Measurements from ENCODE around the gene S100A14. TPM values are rescaled to one million over a fixed set of nuclear protein-coding genes. Genes with fewer than 3 reads are reported as not detected.

Gene S100A14
- total RNA-seq, 1 experiment from 2014 or later: 624 TPM

GRCh38 chr1:153599847-153600246 lies 16.3 kb downstream of the S100A14 start:
- no peaks in the 10 kb centered on the region for H3K9me3 Mint-ChIP-seq (ENCODE audit: unreplicated experiment)
- intact Hi-C loops (cut with micrococcal nuclease; ENCODE audit: unreplicated experiment): loop anchor here (2.0 kb wide), 1 partner anchor 13 kb away; the partner anchor contains the start of gene S100A16
- Histone ChIP-seq H3K36me3 (ENCODE audit: control insufficient read depth, insufficient read depth, low read length) (no peaks in the 10 kb centered on the region), H3K9me3 (no peaks in the 10 kb centered on the region), H3K4me1 (peaks cover 1% of the 10 kb centered on the region; the same call in 1 of the 2 replicates), H3K4me3 (ENCODE audit: low read depth, low read length) (no peak overlapping the region), H3K27me3 (replicated peaks; ENCODE audit: control insufficient read depth, insufficient read depth, low read length) (no peaks in the 10 kb centered on the region)
- DNase-seq: no peak
- no peak overlapping the region for H3K27ac Mint-ChIP-seq (ENCODE audit: unreplicated experiment)
- no peaks in the 10 kb centered on the region for H3K27me3 Mint-ChIP-seq (ENCODE audit: insufficient read depth, unreplicated experiment)
- peaks cover 3% of the 10 kb centered on the region for H3K36me3 Mint-ChIP-seq (ENCODE audit: insufficient read depth, unreplicated experiment)
- TF ChIP-seq CTCF (IDR thresholded peaks at IDR 0.05; ENCODE audit: insufficient read depth in 1 of 2, low read depth in 1 of 2, low read length in 1 of 2, severe bottlenecking in 1 of 2, unreplicated experiment in 1 of 2): no peak
- ChIA-PET POLR2A (no interaction called here), CTCF (no interaction called here)
- H3K4me3 Mint-ChIP-seq (ENCODE audit: unreplicated experiment): no peak overlapping the region
- no TSS peak for BruUV-seq (replicated peaks)
- no peaks in the 10 kb centered on the region for H3K4me1 Mint-ChIP-seq (ENCODE audit: low read depth, unreplicated experiment)

GRCh38 chr1:153598309-153599172 lies 17.6 kb downstream of the S100A14 start:
- H3K9me3 ChIP-seq: no peaks in the 10 kb centered on the region
- H3K27me3 ChIP-seq (replicated peaks; ENCODE audit: control insufficient read depth, insufficient read depth, low read length): no peaks in the 10 kb centered on the region
- no peak overlapping the region for H3K4me3 ChIP-seq (ENCODE audit: low read depth, low read length)
- ChIA-PET CTCF (interaction anchor here (0.8 kb wide), 1 partner anchor 29 kb away, joined by 3 read pairs; the partner anchor contains the start of gene S100A13), POLR2A (no interaction called here)
- no TSS peak for BruUV-seq (replicated peaks)
- Mint-ChIP-seq H3K27ac (ENCODE audit: unreplicated experiment) (no peak overlapping the region), H3K4me1 (ENCODE audit: low read depth, unreplicated experiment) (no peaks in the 10 kb centered on the region), H3K27me3 (ENCODE audit: insufficient read depth, unreplicated experiment) (no peaks in the 10 kb centered on the region), H3K36me3 (ENCODE audit: insufficient read depth, unreplicated experiment) (no peaks in the 10 kb centered on the region), H3K4me3 (ENCODE audit: unreplicated experiment) (no peak overlapping the region), H3K9me3 (ENCODE audit: unreplicated experiment) (no peaks in the 10 kb centered on the region)
- no peaks in the 10 kb centered on the region for H3K4me1 ChIP-seq
- TF ChIP-seq CTCF (IDR thresholded peaks at IDR 0.05; ENCODE audit: insufficient read depth in 1 of 2, low read depth in 1 of 2, low read length in 1 of 2, severe bottlenecking in 1 of 2, unreplicated experiment in 1 of 2): no peak
- H3K36me3 ChIP-seq (ENCODE audit: control insufficient read depth, insufficient read depth, low read length): no peaks in the 10 kb centered on the region
- no peak for DNase-seq
- intact Hi-C loops (cut with micrococcal nuclease; ENCODE audit: unreplicated experiment): loop anchor here (2.0 kb wide), 1 partner anchor 14 kb away; the partner anchor contains the start of gene S100A16

GRCh38 chr1:153597206-153597605 lies 18.9 kb downstream of the S100A14 start:
- CTCF ChIA-PET: no interaction called here
- BruUV-seq (replicated peaks): no TSS peak

More at GRCh38 chr1:153597206-153597605, 18.9 kb downstream of the S100A14 start:
- no peak for TF ChIP-seq CTCF (IDR thresholded peaks at IDR 0.05; ENCODE audit: insufficient read depth in 1 of 2, low read depth in 1 of 2, low read length in 1 of 2, severe bottlenecking in 1 of 2, unreplicated experiment in 1 of 2)
- no peaks in the 10 kb centered on the region for H3K9me3 ChIP-seq
- intact Hi-C loops (cut with micrococcal nuclease; ENCODE audit: unreplicated experiment): no loop called here
- Mint-ChIP-seq H3K27me3 (ENCODE audit: insufficient read depth, unreplicated experiment) (no peaks in the 10 kb centered on the region), H3K27ac (ENCODE audit: unreplicated experiment) (no peak overlapping the region), H3K36me3 (ENCODE audit: insufficient read depth, unreplicated experiment) (no peaks in the 10 kb centered on the region), H3K9me3 (ENCODE audit: unreplicated experiment) (no peaks in the 10 kb centered on the region), H3K4me1 (ENCODE audit: low read depth, unreplicated experiment) (no peaks in the 10 kb centered on the region), H3K4me3 (ENCODE audit: unreplicated experiment) (no peak overlapping the region)
- H3K4me1 ChIP-seq: no peaks in the 10 kb centered on the region
- POLR2A ChIA-PET: no interaction called here
- no peaks in the 10 kb centered on the region for H3K27me3 ChIP-seq (replicated peaks; ENCODE audit: control insufficient read depth, insufficient read depth, low read length)
- no peak for DNase-seq
- H3K36me3 ChIP-seq (ENCODE audit: control insufficient read depth, insufficient read depth, low read length): no peaks in the 10 kb centered on the region
- H3K4me3 ChIP-seq (ENCODE audit: low read depth, low read length): no peak overlapping the region

Measured in Caco-2 (cell line).